GM21526 (cell line): ENCODE data around the gene EIF2B5.
"Not testable (repeated sequence)": the region's sequence is repeated elsewhere in the genome, so short reads cannot be mapped to it uniquely, and the experiment has no call there.

ENCODE experiments used
- ATAC-seq: cut with Tn5 transposase; IDR thresholded peaks from one replicate; pipeline ENCODE4 v1.9.1; 2021; ENCODE audit warnings: moderate library complexity; ENCODE audit not compliant: unreplicated experiment, low FRiP score

EIF2B5 gene

DNA sequence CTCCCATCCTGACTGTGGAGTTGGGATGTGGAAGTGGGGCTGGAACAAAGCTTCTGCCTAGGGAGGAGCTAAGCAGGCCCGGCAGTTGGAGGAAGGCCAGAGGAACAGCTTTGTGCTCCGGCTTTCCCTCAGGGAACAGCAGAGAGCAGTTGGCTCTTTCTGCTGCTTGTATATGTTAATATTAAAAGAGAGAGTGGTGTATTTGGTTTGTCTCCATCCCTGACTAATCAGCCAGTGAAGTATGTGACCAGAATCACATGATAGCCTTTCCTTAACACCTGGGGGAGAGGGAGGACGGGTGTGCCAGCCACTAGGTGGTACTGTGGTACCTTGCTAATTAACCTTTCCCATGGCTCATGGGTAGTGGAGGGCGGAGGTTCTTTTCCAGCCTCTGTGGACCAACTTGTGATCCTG lies 10.0 kb downstream of the EIF2B5 start:
- no peak for ATAC-seq

- no peak for ATAC-seq
Observed at GRCh38 chr3:184145751-184146270, 10.7 kb downstream of the EIF2B5 start.

DNA sequence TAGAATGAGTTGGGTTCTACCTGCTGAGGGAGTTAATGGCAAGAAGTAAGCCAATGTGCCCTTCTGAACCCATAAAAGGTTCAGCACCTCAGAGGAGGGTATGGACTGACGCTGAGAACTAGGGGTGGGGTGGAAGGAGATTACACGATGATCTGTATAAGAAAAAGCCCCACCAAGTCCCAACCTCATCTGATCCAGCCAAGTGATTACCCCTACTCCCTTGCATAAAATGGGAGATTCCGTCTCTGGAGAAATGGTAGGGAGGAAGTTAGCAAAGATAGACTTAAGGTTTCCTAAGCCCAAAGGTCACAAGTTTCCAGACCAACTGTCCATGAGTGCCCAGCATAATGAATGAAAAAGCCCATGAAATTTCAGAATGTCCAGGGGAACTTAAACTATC lies 12.9 kb downstream of the EIF2B5 start:
- ATAC-seq, result no peak

DNA sequence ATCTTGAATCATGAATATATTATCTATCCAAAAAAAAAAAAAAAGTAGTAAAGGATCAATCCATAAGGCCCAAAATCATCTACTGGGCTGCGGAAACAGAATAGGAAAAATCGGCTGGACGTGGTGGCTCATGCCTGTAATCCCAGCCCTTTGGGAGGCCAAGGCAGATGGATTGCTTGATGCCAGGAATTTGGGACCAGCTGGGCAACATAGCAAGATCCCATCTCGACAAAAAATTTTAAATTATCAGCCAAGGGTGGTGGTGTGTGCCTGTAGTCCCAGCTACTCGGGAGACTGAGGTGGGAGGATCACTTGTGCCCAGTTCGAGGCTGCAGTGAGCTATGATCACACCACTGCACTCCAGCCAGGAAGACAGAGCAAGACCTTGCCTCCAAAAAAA lies 14.0 kb downstream of the EIF2B5 start:
- ATAC-seq, result no peak

- not testable (repeated sequence) for ATAC-seq
Observed at GRCh38 chr3:184149770-184150169, 14.6 kb downstream of the EIF2B5 start.

- no peak for ATAC-seq
Observed at GRCh38 chr3:184154885-184155643, 19.9 kb downstream of the EIF2B5 start, which contains the start of gene DVL3. DVL3 (plus strand) TSS chr3:184155377; CDS start chr3:184155636, 259 bp downstream.

- ATAC-seq, result no peak
Observed at GRCh38 chr3:184155644-184156521, 20.7 kb downstream of the EIF2B5 start.

DNA sequence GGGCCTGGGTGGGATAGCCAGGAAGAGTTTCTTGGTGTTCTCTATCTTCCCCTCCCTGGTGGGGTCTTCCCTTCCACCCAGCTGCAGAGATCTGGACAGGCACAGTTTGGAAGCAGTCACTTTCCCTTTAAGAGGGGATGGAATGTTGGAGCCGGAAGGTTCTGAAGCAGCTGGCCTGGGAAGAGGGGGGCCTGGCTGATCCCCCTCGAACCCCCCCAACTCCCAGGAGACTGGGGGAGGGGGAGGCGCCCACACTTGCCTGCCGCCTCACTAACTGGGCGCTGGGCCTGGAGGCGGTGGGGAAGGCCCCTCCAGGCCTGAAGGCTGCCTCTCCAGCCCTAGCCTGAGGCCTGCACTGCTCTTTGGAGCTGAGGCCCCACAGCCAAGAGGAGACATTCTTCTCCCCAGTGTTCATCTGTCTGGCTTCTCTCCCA lies 21.4 kb downstream of the EIF2B5 start:
- ATAC-seq, result no peak

DNA sequence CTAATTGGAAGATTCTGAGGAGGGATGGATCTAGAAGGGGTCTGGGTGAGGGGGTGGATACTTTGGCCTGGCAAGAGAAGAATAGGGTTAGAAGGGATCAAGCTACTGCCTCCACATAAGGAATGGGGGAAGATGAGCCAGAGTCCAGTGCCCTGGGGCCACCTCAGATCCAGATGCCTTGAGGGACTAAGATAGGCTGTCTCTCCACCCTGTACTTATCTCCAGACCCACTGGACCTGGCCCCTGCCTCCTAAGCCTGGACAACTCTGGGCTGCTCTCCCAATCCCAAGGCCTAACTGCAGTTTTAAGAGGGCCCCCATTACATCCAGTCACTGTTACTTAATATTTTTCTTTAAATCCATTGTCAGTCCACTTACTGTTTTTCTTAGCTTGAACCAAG lies 22.0 kb downstream of the EIF2B5 start:
- no peak for ATAC-seq

DNA sequence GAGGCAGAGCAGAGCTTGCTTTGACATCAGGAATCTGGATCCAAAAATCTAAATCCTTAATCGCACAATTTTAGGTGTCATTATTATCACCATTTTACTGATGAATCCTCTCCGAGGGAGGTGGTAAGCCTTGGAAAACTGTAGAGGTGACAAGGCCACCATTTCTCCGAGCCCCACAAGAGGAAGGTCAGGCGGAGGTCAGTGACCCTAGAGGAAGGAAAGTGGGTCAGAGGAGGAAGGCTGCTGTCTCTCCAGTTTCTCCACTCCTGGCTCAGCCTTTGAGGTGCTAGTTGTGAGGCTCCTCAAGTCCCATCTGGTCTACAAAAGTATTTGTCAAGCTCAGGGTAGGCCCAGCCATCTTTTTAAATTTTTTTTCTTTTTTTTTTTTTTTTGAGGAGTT lies 23.2 kb downstream of the EIF2B5 start:
- no peak for ATAC-seq

DNA sequence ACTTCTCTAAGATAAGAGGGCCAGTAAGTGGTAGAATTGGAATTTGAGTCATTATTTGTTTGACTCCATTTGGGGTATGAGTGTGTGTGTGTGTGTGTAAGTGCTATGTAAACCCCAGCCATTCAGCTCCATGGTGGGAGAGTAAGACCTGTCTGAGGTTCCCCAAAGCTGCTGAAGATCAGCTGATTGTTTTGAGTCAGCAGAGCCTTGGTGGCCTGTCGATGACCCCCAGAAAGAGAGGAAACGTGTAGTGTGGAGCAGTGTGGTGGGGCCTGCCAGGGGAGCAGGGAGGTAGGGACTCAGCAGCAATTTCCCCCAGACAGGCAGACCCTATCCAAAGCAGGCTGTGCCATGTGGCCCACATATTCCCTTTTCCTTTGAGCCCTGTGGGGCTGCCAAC lies 25.3 kb downstream of the EIF2B5 start:
- no peak for ATAC-seq

DNA sequence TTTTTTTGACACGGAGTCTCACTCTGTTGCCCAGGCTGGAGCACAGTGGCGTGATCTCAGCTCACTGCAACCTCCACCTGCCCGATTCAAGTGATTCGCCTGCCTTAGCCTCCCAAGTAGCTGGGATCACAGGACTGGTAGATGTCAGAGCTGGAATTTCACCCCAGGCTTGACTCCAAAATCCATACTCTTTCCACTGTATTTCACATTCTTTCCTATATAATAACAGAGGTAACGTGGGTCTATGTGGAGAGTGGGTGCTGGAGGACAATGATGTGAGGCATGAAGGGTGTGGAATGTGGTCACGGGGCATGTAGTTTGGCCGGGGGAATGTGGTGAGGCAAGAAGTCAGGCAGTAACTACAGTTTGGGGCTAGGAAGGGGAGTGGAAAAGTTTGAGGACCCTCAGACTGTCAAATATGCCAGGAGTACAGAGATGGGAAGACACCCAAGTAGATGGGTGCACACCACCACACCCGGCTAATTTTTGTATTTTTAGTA lies 27.5 kb downstream of the EIF2B5 start:
- not testable (repeated sequence) for ATAC-seq

- ATAC-seq, result no peak
Observed at GRCh38 chr3:184164648-184165330, 29.6 kb downstream of the EIF2B5 start.

- ATAC-seq, result no peak
Observed at GRCh38 chr3:184165543-184165942, 30.4 kb downstream of the EIF2B5 start.

GRCh38 chr3:184166671-184167070 lies 31.5 kb downstream of the EIF2B5 start:
- ATAC-seq, result no peak

DNA sequence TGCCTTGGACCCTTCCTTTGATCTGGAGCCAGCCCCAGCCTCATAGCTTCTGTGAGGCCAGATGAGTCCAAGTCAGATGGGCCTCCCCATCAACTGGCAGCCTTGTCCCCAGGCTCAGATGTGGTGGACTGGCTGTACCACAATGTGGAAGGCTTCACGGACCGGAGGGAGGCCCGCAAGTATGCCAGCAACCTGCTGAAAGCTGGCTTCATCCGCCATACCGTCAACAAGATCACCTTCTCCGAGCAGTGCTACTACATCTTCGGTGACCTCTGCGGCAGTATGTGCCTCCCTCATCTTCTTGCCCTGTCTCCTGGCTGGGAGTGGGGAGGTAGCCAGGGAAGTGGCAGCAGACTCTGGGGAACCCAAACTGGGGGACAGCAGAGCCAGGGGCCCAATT lies 32.6 kb downstream of the EIF2B5 start:
- no peak for ATAC-seq

DNA sequence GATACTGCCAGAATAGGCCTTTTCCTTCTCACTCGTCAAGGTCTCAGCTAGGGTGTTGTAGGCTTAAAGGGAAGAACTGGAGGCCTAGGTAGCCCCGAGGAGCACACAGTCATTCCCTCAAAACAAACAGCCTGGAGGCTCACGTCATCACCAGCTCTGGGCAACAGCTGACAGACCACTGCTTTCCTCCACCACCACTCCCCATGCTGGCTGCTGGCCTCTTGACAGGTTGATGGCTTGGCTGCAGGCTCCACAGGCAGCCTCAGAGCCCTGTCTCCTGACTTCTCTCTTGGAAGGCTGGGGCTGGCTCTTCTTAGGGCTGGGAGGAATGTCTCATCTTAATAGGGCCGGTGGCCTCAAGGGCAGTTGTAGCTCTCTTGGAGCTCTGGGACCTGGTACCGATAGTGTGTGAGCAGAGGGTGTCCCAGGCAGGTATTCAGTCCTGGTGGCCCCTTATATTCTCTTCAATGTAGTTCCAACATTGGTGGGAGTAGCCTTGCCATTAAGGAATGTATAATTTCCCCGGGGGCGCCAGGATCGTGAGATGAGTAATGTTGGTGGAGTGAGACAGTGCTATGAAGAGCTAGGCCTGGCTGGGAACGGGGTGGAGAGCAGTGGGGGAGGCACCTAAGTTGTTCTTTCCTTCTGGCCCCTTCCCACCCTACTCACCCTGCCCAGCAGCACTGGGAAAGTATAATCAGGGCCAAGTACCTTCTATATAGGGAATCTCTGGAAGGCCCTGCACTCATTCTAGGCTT lies 33.4 kb downstream of the EIF2B5 start:
- no peak for ATAC-seq

GRCh38 chr3:184169896-184170875 lies 35.0 kb downstream of the EIF2B5 start:
- ATAC-seq, result no peak

GRCh38 chr3:184171562-184171961 lies 36.4 kb downstream of the EIF2B5 start:
- ATAC-seq, result no peak
